Suprapubic skin (tissue), 4 donors: ENCODE data around the gene NTM. TPM values are rescaled to one million over a fixed set of nuclear protein-coding genes. Genes with fewer than 3 reads are reported as not detected.

Experiments used
- DNase-seq, 2 donors: peaks; one replicate each; pipeline ENCODE4 v3.0.0-alpha.2; 2019; ENCODE audit warnings: low spot score in 2 of 2
- H3K27ac ChIP-seq: fragments of 200-600 bp; sonication (generic); one replicate; pipeline ENCODE4 v1.5.1; 2019
- H3K27me3 ChIP-seq: fragments of 200-600 bp; sonication (generic); one replicate; pipeline ENCODE4 v1.5.1; 2019
- H3K36me3 ChIP-seq: fragments of 200-600 bp; sonication (generic); one replicate; pipeline ENCODE4 v1.5.1; 2019
- H3K4me1 ChIP-seq: fragments of 200-600 bp; sonication (generic); one replicate; pipeline ENCODE4 v1.5.1; 2019
- H3K4me3 ChIP-seq: fragments of 200-600 bp; sonication (generic); one replicate; pipeline ENCODE4 v1.5.1; 2019; ENCODE audit warnings: mild to moderate bottlenecking
- H3K9me3 ChIP-seq: fragments of 200-600 bp; sonication (generic); one replicate; pipeline ENCODE4 v1.5.1; 2019
- EP300 ChIP-seq: sonication (generic); formaldehyde crosslinking; IDR thresholded peaks from one replicate; pipeline ENCODE4 v1.6.1; 2017; ENCODE audit warnings: antibody characterized with exemption
- POLR2A ChIP-seq, 2 donors: fragments of 450-650 bp; IDR thresholded peaks; one replicate each; pipeline ENCODE4 v1.6.1; 2017; ENCODE audit warnings: antibody characterized with exemption in 2 of 2, mild to moderate bottlenecking in 2 of 2, moderate library complexity in 2 of 2
- POLR2AphosphoS5 ChIP-seq, 3 donors: sonication (generic); formaldehyde crosslinking; IDR thresholded peaks; one replicate each; pipeline ENCODE4 v1.6.1; 2017; ENCODE audit warnings: antibody characterized with exemption in 3 of 3
- WGBS: methylation state at CpG from one replicate; pipeline ENCODE4 v1.1.5; 2018; 5-methylcytosine and 5-hydroxymethylcytosine counted together
- total RNA-seq, 4 donors: library from RNA; depleted of rRNA; stranded (reverse); fragments of >200 nt; gene quantifications; one replicate each; pipeline ENCODE4 v1.1.0, GENCODE V29; 2016
- TF ChIP-seq, protein P1 (sequence below), 2 donors: fragments of 200-600 bp in 1 of 2; fragments of 450-650 bp in 1 of 2; sonication (generic) in 1 of 2; IDR thresholded peaks; one replicate each; pipeline ENCODE4 v1.5.1; 2016 to 2019; ENCODE audit warnings: antibody characterized with exemption in 2 of 2, mild to moderate bottlenecking in 1 of 2, moderate library complexity in 1 of 2

NTM gene
- total RNA-seq, 4 donors from 2014 or later = 0.19 to 19.1 (median 2.1) TPM

- no peaks in the 10 kb centered on the region for H3K9me3 ChIP-seq
- WGBS = 89% methylated on average over 7 of the region's 7 CpGs
- H3K27me3 ChIP-seq = peaks cover 3% of the 10 kb centered on the region
- H3K36me3 ChIP-seq = no peaks in the 10 kb centered on the region
- H3K27ac ChIP-seq = no peak overlapping the region
- no peak overlapping the region for H3K4me3 ChIP-seq
- DNase-seq = no peak
- TF ChIP-seq POLR2A (IDR thresholded peaks at IDR 0.05) (no peak), POLR2AphosphoS5 (IDR thresholded peaks at IDR 0.05) (no peak), EP300 (no peak)
- TF ChIP-seq, protein P1, sequence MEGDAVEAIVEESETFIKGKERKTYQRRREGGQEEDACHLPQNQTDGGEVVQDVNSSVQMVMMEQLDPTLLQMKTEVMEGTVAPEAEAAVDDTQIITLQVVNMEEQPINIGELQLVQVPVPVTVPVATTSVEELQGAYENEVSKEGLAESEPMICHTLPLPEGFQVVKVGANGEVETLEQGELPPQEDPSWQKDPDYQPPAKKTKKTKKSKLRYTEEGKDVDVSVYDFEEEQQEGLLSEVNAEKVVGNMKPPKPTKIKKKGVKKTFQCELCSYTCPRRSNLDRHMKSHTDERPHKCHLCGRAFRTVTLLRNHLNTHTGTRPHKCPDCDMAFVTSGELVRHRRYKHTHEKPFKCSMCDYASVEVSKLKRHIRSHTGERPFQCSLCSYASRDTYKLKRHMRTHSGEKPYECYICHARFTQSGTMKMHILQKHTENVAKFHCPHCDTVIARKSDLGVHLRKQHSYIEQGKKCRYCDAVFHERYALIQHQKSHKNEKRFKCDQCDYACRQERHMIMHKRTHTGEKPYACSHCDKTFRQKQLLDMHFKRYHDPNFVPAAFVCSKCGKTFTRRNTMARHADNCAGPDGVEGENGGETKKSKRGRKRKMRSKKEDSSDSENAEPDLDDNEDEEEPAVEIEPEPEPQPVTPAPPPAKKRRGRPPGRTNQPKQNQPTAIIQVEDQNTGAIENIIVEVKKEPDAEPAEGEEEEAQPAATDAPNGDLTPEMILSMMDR (IDR thresholded peaks at IDR 0.05) = no peak
- no peaks in the 10 kb centered on the region for H3K4me1 ChIP-seq
Measured at GRCh38 chr11:131785801-131786200, 415.4 kb downstream of the NTM start.

GRCh38 chr11:131787119-131787518, 416.7 kb downstream of the NTM start:
- H3K9me3 ChIP-seq = no peaks in the 10 kb centered on the region

DNA sequence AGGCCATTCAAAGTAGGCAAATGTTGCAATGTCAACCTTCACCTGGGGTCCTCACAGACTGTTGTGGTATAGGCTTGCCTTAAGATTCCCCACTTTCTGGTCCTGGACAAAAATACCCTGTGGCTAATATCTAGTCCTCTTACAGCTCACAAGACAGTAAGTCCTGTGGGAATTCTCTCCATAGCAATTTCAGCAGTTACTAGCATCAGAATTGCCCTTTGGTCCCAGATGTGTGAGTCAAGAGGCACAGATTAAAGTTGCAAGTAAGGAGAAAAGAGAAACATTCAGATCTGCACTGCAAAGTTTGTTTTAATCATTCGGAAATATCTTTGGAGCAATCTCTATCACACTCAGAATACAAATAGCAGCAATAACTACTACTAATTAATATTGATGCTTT, 420.2 kb downstream of the NTM start:
- Histone ChIP-seq H3K9me3 (no peaks in the 10 kb centered on the region), H3K27ac (no peak overlapping the region), H3K27me3 (peaks cover 3% of the 10 kb centered on the region), H3K4me1 (no peaks in the 10 kb centered on the region), H3K36me3 (no peaks in the 10 kb centered on the region), H3K4me3 (no peak overlapping the region)
- DNase-seq = no peak
- WGBS = 79% methylated on average over 1 of the region's 1 CpG
- TF ChIP-seq EP300 (no peak), POLR2AphosphoS5 (IDR thresholded peaks at IDR 0.05) (no peak), POLR2A (IDR thresholded peaks at IDR 0.05) (no peak)
- TF ChIP-seq, protein P1 (IDR thresholded peaks at IDR 0.05) = no peak

More at GRCh38 chr11:131787119-131787518, 416.7 kb downstream of the NTM start:
- Histone ChIP-seq H3K27ac (no peak overlapping the region), H3K36me3 (no peaks in the 10 kb centered on the region), H3K4me3 (no peak overlapping the region), H3K4me1 (no peaks in the 10 kb centered on the region), H3K27me3 (peaks cover 3% of the 10 kb centered on the region)
- TF ChIP-seq, protein P1 (IDR thresholded peaks at IDR 0.05) = no peak
- no peak for DNase-seq
- 57% methylated on average over 3 of the region's 3 CpGs for WGBS

DNA sequence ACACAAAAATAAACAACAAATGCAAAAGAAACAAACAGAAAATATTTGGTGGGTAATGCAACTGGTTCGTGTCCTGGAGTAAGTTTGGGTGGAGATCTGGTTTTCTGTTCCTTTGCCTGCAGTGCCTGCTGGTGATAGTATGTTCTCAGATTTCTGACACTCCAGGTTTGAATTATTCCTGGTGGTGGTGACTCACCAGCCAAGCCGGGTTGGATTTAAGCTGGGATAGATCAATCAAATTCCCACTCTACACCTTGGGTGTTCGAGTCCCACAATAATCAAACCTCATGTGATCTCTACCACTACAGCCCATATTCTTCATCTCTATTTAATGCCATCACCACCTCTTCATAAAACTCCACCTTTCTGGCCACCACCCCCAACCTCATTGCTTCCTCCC, 421.8 kb downstream of the NTM start:
- no peak for DNase-seq
- Histone ChIP-seq H3K4me1 (no peaks in the 10 kb centered on the region), H3K27ac (no peak overlapping the region), H3K9me3 (no peaks in the 10 kb centered on the region), H3K27me3 (peaks cover 3% of the 10 kb centered on the region), H3K36me3 (no peaks in the 10 kb centered on the region), H3K4me3 (no peak overlapping the region)
- TF ChIP-seq POLR2AphosphoS5 (IDR thresholded peaks at IDR 0.05) = no peak
- TF ChIP-seq EP300 = no peak
- TF ChIP-seq, protein P1 (IDR thresholded peaks at IDR 0.05) = no peak
- TF ChIP-seq POLR2A (IDR thresholded peaks at IDR 0.05) = no peak
- WGBS = 58% methylated on average over 3 of the region's 3 CpGs

GRCh38 chr11:131796089-131796488, 425.7 kb downstream of the NTM start:
- H3K27me3 ChIP-seq = peaks cover 6% of the 10 kb centered on the region
- 72% methylated on average over 7 of the region's 7 CpGs for WGBS
- TF ChIP-seq, protein P1 (IDR thresholded peaks at IDR 0.05) = no peak
- TF ChIP-seq POLR2A (IDR thresholded peaks at IDR 0.05) (no peak), POLR2AphosphoS5 (IDR thresholded peaks at IDR 0.05) (no peak), EP300 (no peak)

More at GRCh38 chr11:131796089-131796488, 425.7 kb downstream of the NTM start:
- no peak for DNase-seq
- Histone ChIP-seq H3K9me3 (no peaks in the 10 kb centered on the region), H3K27ac (no peak overlapping the region), H3K4me3 (no peak overlapping the region), H3K4me1 (no peaks in the 10 kb centered on the region), H3K36me3 (no peaks in the 10 kb centered on the region)
